Vagina (tissue), 2 donors: ENCODE measurements around the gene TMEM178B.

Source experiments
- POLR2A ChIP-seq, 2 donors: fragments of 450-650 bp; IDR thresholded peaks; one replicate each; pipeline ENCODE4 v1.6.1; 2017; ENCODE audit warnings: antibody characterized with exemption in 2 of 2, mild to moderate bottlenecking in 2 of 2, moderate library complexity in 2 of 2
- POLR2AphosphoS5 ChIP-seq, 2 donors: sonication (generic); formaldehyde crosslinking; IDR thresholded peaks; one replicate each; pipeline ENCODE4 v1.9.0; 2017; ENCODE audit warnings: antibody characterized with exemption in 2 of 2, mild to moderate bottlenecking in 2 of 2, low read depth in 1 of 2; ENCODE audit not compliant: insufficient read depth in 1 of 2
- TF ChIP-seq, protein P1 (sequence below), 3 experiments: fragments of 450-650 bp in 2 of 3; fragments of 200-600 bp in 1 of 3; sonication (generic) in 1 of 3; IDR thresholded peaks; one replicate each; pipeline ENCODE4 v1.5.1; 2017 to 2019; ENCODE audit warnings: antibody characterized with exemption in 3 of 3, mild to moderate bottlenecking in 2 of 3, moderate library complexity in 2 of 3

DNA sequence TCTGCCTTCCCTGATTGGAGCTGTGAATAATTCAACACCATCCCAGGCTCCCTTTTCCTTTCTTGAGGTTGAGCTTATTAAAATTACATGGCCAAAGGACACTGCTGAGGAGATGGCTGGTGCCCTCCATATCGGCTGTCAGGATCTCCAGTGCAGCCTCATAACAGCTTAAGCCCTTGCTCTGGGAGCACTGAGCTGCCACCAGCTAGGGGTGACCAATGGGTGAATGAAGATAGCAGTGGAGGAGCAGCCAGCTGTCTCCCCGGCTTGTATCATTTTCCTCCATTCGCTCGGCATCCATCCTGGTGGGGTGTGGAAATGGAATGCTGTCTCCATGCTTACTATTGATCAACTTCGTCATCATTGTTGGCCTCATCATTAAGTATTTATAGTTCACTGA, 154.6 kb downstream of the TMEM178B start:
- TF ChIP-seq, protein P1, sequence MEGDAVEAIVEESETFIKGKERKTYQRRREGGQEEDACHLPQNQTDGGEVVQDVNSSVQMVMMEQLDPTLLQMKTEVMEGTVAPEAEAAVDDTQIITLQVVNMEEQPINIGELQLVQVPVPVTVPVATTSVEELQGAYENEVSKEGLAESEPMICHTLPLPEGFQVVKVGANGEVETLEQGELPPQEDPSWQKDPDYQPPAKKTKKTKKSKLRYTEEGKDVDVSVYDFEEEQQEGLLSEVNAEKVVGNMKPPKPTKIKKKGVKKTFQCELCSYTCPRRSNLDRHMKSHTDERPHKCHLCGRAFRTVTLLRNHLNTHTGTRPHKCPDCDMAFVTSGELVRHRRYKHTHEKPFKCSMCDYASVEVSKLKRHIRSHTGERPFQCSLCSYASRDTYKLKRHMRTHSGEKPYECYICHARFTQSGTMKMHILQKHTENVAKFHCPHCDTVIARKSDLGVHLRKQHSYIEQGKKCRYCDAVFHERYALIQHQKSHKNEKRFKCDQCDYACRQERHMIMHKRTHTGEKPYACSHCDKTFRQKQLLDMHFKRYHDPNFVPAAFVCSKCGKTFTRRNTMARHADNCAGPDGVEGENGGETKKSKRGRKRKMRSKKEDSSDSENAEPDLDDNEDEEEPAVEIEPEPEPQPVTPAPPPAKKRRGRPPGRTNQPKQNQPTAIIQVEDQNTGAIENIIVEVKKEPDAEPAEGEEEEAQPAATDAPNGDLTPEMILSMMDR (IDR thresholded peaks at IDR 0.05): no peak
- TF ChIP-seq POLR2AphosphoS5 (IDR thresholded peaks at IDR 0.05; ENCODE audit: insufficient read depth in 1 of 2, low read depth in 1 of 2): no peak
- TF ChIP-seq POLR2A (IDR thresholded peaks at IDR 0.05): no peak
